Erythroblast (primary cell): ENCODE measurements around the gene IL1R1.

Experiments
- GATA1 ChIP-seq: IDR thresholded peaks from 2 replicates; pipeline ENCODE4 v1.6.1; 2011; ENCODE audit warnings: low read depth, mild to moderate bottlenecking, control low read depth, low read length, moderate library complexity
- POLR2A ChIP-seq: IDR thresholded peaks from 2 replicates; pipeline ENCODE4 v1.6.1; 2011; ENCODE audit warnings: mild to moderate bottlenecking, low read length

DNA sequence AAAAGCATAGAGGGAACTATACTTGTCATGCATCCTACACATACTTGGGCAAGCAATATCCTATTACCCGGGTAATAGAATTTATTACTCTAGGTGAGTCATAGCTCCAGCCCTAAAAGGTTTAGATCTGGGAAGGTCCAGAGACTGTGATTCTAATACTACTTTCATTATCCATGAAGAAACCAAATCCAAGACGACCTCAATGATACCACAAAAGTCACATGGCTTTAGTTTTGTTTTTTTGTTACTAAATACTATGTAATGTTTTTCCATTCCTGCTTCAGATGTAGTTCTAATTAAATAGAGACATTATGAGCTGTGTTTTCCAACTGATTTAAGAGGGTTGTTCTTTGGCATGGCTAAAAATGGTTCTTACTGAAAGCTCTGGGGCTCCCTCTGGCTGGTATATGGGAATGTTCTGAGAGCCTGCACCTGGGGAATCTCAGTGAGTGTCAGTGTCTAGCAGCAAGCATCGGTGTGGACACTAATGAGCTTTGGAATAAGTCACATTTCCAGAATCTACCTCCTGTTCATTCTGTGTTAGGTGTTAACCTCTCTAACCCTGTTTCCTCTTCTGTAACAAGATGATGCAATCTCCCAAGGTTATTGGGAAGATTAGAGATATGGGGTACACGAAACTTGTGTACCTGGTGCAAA lies 23.8 kb downstream of the IL1R1 start:
- TF ChIP-seq POLR2A (no peak), GATA1 (no peak)
